Ascending aorta (tissue), 2 donors: ENCODE measurements around the gene PABPN1L. TPM values are rescaled to one million over a fixed set of nuclear protein-coding genes. Genes with fewer than 3 reads are reported as not detected.

Source experiments
- DNase-seq, 2 donors: peaks; one replicate each; pipeline ENCODE4 v3.0.0-alpha.2; 2019; ENCODE audit warnings: low spot score in 2 of 2
- H3K27ac ChIP-seq, 2 donors: fragments of 200-600 bp; sonication (generic); one replicate each; pipeline ENCODE4 v1.5.1; 2016 to 2017; ENCODE audit warnings: mild to moderate bottlenecking in 1 of 2
- H3K27me3 ChIP-seq: fragments of 200-600 bp; sonication (generic); one replicate; pipeline ENCODE4 v1.5.1; 2017
- H3K36me3 ChIP-seq, 2 donors: fragments of 200-600 bp; sonication (generic); one replicate each; pipeline ENCODE4 v1.5.1; 2016
- H3K4me1 ChIP-seq, 2 donors: fragments of 200-600 bp; sonication (generic); one replicate each; pipeline ENCODE4 v1.5.1; 2016 to 2017; ENCODE audit warnings: mild to moderate bottlenecking in 1 of 2
- H3K4me3 ChIP-seq, 2 donors: fragments of 200-600 bp; sonication (generic); one replicate each; pipeline ENCODE4 v1.5.1; 2016 to 2017; ENCODE audit warnings: mild to moderate bottlenecking in 1 of 2
- H3K9me3 ChIP-seq, 2 donors: fragments of 200-600 bp; sonication (generic); one replicate each; pipeline ENCODE4 v1.5.1; 2016
- intact Hi-C: fragments of 100-400 bp; cut with DNase I; formaldehyde crosslinking; loops from one replicate; pipeline ENCODE4 v1.15.1; 2023
- total RNA-seq: library from RNA; depleted of rRNA; stranded (reverse); fragments of >200 nt; gene quantifications from one replicate; pipeline ENCODE4 v1.1.0, GENCODE V29; 2016
- TF ChIP-seq, protein P1 (sequence below), 3 experiments: fragments of 200-600 bp in 2 of 3; fragments of 450-650 bp in 1 of 3; sonication (generic) in 2 of 3; IDR thresholded peaks; one replicate each; pipeline ENCODE4 v1.5.1; 2016 to 2019; ENCODE audit warnings: antibody characterized with exemption in 3 of 3, mild to moderate bottlenecking in 1 of 3, moderate library complexity in 1 of 3

PABPN1L gene
- total RNA-seq, 1 donor from 2014 or later = not detected

DNA sequence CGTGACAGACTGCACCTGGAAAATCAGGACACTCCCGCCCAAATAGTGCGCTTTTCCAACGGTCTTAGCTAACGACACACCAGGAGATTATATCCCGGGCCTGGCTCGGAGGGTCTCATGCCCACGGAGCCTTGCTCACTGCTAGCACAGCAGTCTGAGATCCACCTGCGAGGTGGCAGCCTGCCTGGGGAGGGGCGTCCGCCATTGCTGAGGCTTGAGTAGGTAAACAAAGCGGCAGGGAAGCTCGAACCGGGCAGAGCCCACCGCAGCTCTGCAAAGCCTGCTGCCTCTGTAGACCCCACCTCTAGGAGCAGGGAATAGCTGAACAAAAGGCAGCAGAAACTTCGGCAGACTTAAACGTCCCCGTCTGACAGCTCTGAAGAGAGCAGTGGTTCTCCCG lies 14.8 kb downstream of the PABPN1L start:
- TF ChIP-seq, protein P1, sequence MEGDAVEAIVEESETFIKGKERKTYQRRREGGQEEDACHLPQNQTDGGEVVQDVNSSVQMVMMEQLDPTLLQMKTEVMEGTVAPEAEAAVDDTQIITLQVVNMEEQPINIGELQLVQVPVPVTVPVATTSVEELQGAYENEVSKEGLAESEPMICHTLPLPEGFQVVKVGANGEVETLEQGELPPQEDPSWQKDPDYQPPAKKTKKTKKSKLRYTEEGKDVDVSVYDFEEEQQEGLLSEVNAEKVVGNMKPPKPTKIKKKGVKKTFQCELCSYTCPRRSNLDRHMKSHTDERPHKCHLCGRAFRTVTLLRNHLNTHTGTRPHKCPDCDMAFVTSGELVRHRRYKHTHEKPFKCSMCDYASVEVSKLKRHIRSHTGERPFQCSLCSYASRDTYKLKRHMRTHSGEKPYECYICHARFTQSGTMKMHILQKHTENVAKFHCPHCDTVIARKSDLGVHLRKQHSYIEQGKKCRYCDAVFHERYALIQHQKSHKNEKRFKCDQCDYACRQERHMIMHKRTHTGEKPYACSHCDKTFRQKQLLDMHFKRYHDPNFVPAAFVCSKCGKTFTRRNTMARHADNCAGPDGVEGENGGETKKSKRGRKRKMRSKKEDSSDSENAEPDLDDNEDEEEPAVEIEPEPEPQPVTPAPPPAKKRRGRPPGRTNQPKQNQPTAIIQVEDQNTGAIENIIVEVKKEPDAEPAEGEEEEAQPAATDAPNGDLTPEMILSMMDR (IDR thresholded peaks at IDR 0.05) = no peak
- Histone ChIP-seq H3K36me3 (peaks cover 2 to 10% of the 10 kb centered on the region in 2 donors), H3K4me3 (no peak overlapping the region), H3K4me1 (peaks cover 7% of the 10 kb centered on the region in 2 donors), H3K27me3 (no peaks in the 10 kb centered on the region), H3K9me3 (no peaks in the 10 kb centered on the region), H3K27ac (no peak overlapping the region)
- intact Hi-C loops = no loop called here
- DNase-seq = no peak

GRCh38 chr16:88850531-88851199 lies 15.8 kb downstream of the PABPN1L start:
- Histone ChIP-seq H3K4me3 (no peak overlapping the region), H3K9me3 (no peaks in the 10 kb centered on the region), H3K27me3 (no peaks in the 10 kb centered on the region), H3K4me1 (peaks cover under 1 to 1% of the 10 kb centered on the region in 2 donors), H3K27ac (no peak overlapping the region), H3K36me3 (peaks cover 2 to 10% of the 10 kb centered on the region in 2 donors)
- TF ChIP-seq, protein P1 (IDR thresholded peaks at IDR 0.05) = no peak
- DNase-seq = no peak
- intact Hi-C loops = no loop called here

DNA sequence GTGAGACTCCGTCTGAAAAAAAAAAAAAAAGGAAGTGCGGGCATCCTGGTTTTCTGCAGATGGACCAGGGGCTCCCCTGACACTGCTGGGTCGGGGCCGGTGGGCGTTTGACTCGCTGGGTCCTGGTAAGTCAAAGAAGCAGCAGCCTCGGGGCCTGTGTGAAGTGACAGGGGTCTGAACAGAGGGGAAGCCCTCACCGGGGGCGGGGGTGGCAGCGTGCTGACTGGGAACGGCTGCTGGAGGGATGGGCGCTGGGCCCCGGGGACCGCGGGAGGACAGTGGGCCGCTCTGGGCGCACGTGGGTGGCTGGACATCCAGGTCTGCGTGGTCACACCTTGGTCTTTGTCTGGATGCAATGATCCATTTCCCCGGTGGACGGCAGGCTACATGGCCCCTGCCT lies 17.9 kb downstream of the PABPN1L start:
- Histone ChIP-seq H3K9me3 (no peaks in the 10 kb centered on the region), H3K4me1 (no peaks in the 10 kb centered on the region), H3K4me3 (no peak overlapping the region), H3K27me3 (no peaks in the 10 kb centered on the region), H3K36me3 (peaks cover 2 to 10% of the 10 kb centered on the region in 2 donors), H3K27ac (no peak overlapping the region)
- TF ChIP-seq, protein P1 (IDR thresholded peaks at IDR 0.05) = no peak
- no peak for DNase-seq
- intact Hi-C loops = no loop called here

DNA sequence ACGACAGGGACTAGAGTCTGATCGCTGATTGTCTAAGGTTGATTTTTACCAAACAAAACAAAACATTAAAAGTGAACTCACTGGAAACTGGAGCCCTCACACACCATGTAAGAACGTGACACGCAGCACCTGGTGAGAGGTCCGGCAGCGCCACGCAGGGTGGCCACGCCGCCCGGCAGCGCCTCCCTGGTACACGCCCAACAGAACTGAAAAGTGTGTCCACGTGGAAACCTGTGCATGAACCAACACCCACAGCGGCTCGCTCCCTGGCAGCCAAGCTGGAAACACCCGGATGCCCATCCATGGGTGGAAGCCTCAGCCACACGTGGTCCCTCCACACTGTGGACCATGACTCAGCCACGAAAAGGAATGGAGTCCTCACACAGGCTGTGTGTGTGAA lies 18.8 kb downstream of the PABPN1L start:
- no peak for DNase-seq
- H3K9me3 ChIP-seq = no peaks in the 10 kb centered on the region
- TF ChIP-seq, protein P1 (IDR thresholded peaks at IDR 0.05) = no peak
- peaks cover 2 to 16% of the 10 kb centered on the region in 2 donors for H3K36me3 ChIP-seq
- no peaks in the 10 kb centered on the region for H3K27me3 ChIP-seq
- H3K4me3 ChIP-seq = no peak overlapping the region
- intact Hi-C loops = no loop called here
- no peaks in the 10 kb centered on the region for H3K4me1 ChIP-seq
- H3K27ac ChIP-seq = no peak overlapping the region

DNA sequence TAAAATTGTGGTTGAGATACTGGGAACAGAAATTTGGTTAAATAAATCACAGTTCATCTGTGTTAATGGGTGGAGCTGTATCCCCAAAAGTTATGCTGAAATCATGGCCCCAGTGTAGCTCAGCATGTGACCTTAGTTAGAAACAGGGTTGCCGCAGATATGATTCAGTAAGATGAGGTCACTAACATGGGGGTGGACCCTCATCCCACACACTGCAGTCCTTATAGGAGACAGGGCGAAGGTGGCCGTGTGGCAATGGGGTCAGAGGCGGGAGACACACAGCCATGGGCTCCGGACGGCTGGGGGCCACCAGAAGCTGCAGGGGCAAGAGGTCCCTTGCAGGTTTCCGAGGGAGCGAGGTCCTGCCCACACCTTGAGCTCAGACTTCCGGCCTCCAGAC lies 20.4 kb downstream of the PABPN1L start:
- Histone ChIP-seq H3K4me1 (no peaks in the 10 kb centered on the region), H3K9me3 (no peaks in the 10 kb centered on the region), H3K36me3 (peaks cover 2 to 15% of the 10 kb centered on the region in 2 donors), H3K27me3 (no peaks in the 10 kb centered on the region), H3K27ac (no peak overlapping the region), H3K4me3 (no peak overlapping the region)
- intact Hi-C loops = no loop called here
- TF ChIP-seq, protein P1 (IDR thresholded peaks at IDR 0.05) = no peak
- DNase-seq = no peak
